Prostate gland (tissue), 2 donors: ENCODE measurements around the gene F7.

Source experiments
- POLR2A ChIP-seq: fragments of 450-650 bp; IDR thresholded peaks from one replicate; pipeline ENCODE4 v1.6.1; 2016; ENCODE audit warnings: antibody characterized with exemption, mild to moderate bottlenecking
- POLR2AphosphoS5 ChIP-seq: sonication (generic); formaldehyde crosslinking; IDR thresholded peaks from one replicate; pipeline ENCODE4 v1.6.1; 2017; ENCODE audit warnings: antibody characterized with exemption
- TF ChIP-seq, protein P1 (sequence below), 4 experiments: fragments of 200-600 bp in 2 of 4; fragments of 450-650 bp in 2 of 4; sonication (generic) in 2 of 4; IDR thresholded peaks; 1 replicate in 3 of 4; 2 replicates in 1 of 4; pipeline ENCODE4 v1.5.1; 2016 to 2019; ENCODE audit warnings: antibody characterized with exemption in 4 of 4, mild to moderate bottlenecking in 2 of 4, moderate library complexity in 2 of 4

DNA sequence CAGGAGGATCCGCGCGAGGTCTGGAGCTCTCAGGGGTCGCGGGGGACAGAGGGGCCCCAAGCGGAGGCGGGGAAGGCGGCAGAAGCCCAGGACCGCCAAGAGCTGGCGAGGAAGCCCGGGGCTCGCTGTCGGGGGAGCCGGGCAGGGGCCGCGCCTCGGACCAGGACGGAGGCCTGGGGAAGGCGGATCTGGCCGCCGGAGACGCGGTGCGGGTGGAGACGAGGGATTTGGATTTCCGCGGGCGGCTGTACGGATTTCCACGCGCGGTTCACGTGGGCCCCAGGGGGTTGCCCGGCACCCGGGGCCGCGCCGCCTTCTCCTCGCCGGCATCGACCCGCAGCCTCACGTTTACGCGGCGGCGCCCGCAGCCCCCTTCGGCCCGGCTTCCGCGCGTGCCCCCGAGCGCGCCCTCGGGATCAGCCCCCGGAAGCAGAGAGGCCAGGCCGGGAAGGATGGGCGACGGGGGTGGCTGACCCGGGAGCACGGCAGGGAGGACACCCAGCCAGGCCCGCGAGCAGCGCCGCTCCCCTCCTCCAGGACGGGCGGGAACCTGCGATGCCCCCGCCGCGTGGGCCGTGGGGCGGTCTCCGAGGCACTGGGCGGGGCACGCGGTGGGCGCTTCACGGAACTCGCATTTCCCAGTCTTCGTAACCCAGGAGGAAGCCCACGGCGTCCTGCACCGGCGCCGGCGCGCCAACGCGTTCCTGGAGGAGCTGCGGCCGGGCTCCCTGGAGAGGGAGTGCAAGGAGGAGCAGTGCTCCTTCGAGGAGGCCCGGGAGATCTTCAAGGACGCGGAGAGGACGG lies 4.7 kb downstream of the F7 start:
- TF ChIP-seq, protein P1, sequence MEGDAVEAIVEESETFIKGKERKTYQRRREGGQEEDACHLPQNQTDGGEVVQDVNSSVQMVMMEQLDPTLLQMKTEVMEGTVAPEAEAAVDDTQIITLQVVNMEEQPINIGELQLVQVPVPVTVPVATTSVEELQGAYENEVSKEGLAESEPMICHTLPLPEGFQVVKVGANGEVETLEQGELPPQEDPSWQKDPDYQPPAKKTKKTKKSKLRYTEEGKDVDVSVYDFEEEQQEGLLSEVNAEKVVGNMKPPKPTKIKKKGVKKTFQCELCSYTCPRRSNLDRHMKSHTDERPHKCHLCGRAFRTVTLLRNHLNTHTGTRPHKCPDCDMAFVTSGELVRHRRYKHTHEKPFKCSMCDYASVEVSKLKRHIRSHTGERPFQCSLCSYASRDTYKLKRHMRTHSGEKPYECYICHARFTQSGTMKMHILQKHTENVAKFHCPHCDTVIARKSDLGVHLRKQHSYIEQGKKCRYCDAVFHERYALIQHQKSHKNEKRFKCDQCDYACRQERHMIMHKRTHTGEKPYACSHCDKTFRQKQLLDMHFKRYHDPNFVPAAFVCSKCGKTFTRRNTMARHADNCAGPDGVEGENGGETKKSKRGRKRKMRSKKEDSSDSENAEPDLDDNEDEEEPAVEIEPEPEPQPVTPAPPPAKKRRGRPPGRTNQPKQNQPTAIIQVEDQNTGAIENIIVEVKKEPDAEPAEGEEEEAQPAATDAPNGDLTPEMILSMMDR (IDR thresholded peaks at IDR 0.05), result no peak
- TF ChIP-seq POLR2AphosphoS5 (no peak), POLR2A (no peak)
